Fibroblast of upper back skin (primary cell): ENCODE data around the gene ITGB4.

Experiments used
- DNase-seq: peaks from one replicate; pipeline ENCODE4 v3.0.0-alpha.2; 2013

The ITGB4 gene

GRCh38 chr17:75803883-75804282 is 82.6 kb downstream of the ITGB4 start:
- DNase-seq = no peak

- no peak for DNase-seq
Measured at GRCh38 chr17:75806822-75807500, 85.7 kb downstream of the ITGB4 start.
